ENCODE results near the gene CTBS. TPM values are rescaled to one million over a fixed set of nuclear protein-coding genes. Genes with fewer than 3 reads are reported as not detected.

CTBS gene
- total RNA-seq, 1 experiment from 2014 or later = 3.7 TPM

- Histone ChIP-seq H3K4me1 (ENCODE audit: insufficient read depth, low read length) (peaks cover 26% of the 10 kb centered on the region), H3F3A (ENCODE audit: low read length, unreplicated experiment) (no peaks in the 10 kb centered on the region), H3K9ac (ENCODE audit: low read length) (no peak overlapping the region), H3K79me2 (ENCODE audit: low read length) (peaks cover 86% of the 10 kb centered on the region), H4K20me1 (ENCODE audit: low read length) (peaks cover 35% of the 10 kb centered on the region), H3K27ac (ENCODE audit: low read length) (no peak overlapping the region), H3K36me3 (ENCODE audit: low read depth, low read length) (peaks cover 33% of the 10 kb centered on the region), H3K4me2 (ENCODE audit: low read length) (peak overlapping the region; percentile 89), H3K9me3 (ENCODE audit: low read length) (no peaks in the 10 kb centered on the region), H3K27me3 (ENCODE audit: low read length) (no peaks in the 10 kb centered on the region), H2AFZ (ENCODE audit: low read length) (no peak overlapping the region), H3K4me3 (ENCODE audit: low read length) (0 out of 2 replicates have a peak overlapping the region, but pooled peaks have one; percentile 83), H3K9me2 (replicated peaks; ENCODE audit: low read length) (no peaks in the 10 kb centered on the region)
- DNase-seq (no peak), ATAC-seq (no peak)
- TF ChIP-seq EZH2 (IDR thresholded peaks at IDR 0.05; ENCODE audit: low read length, unreplicated experiment) (no peak), EZH2phosphoT487 (IDR thresholded peaks at IDR 0.05; ENCODE audit: borderline replicate concordance, low read length) (no peak), CTCF (conservative IDR thresholded peaks at IDR 0.05; ENCODE audit: low read depth, low read length) (no peak)
- CTCF ChIA-PET = no interaction called here
- POLR2A ChIA-PET (ENCODE audit: unreplicated experiment) = no interaction called here
- intact Hi-C loops (cut with micrococcal nuclease) = loop anchor here (5.0 to 10.0 kb wide), 3 partner anchors 252 to 432 kb away; partner anchors contain the start of gene PRKACB
- BruUV-seq (replicated peaks) = no TSS peak
Observed at GRCh38 chr1:84502927-84503326, 71.3 kb downstream of the CTBS start.

Other genes with a start within 250 kb of the CTBS start
- gene DNASE2B, start 176.0 kb downstream of the CTBS start, total RNA-seq (2014; rRNA removed) = not detected in 2 replicates
- 83.0 and 85.8 TPM in 2 replicates for gene RPF1, start 95.2 kb downstream of the CTBS start, total RNA-seq (2014; rRNA removed)
- gene SPATA1, start 68.1 kb downstream of the CTBS start, total RNA-seq (2014; rRNA removed) = 2.9 TPM in 1 of 2 replicates, not detected in the other
- gene GNG5, start 67.9 kb downstream of the CTBS start, total RNA-seq (2014; rRNA removed) = 39.9 and 49.9 TPM in 2 replicates
- 22.8 and 28.0 TPM in 2 replicates for gene SSX2IP, start 116.0 kb upstream of the CTBS start, total RNA-seq (2014; rRNA removed)

Data from PC-3 (cell line).